ENCODE measurements around the gene RAB8B. TPM values are rescaled to one million over a fixed set of nuclear protein-coding genes. Genes with fewer than 3 reads are reported as not detected.
A peak's percentile ranks its signal among the peaks of the same experiment; 100 is the strongest.

RAB8B gene
- total and polyA plus RNA-seq, 9 of the 15 experiments (the other 6 are each of a cell fraction or from before 2014, with no cell fraction given): 7.8 to 32.1 (median 24.2) TPM

GRCh38 chr15:63212050-63213004 is 22.9 kb downstream of the RAB8B start (continued):
- TF ChIP-seq ZNF507 (tag; conservative IDR thresholded peaks at IDR 0.05) (no peak), NUFIP1 (IDR thresholded peaks at IDR 0.05; ENCODE audit: partially characterized antibody) (no peak), ZNF318 (IDR thresholded peaks at IDR 0.05; ENCODE audit: borderline replicate concordance in 1 of 2, low read depth in 1 of 2) (no peak), ZNF143 (CRISPR knock-in tag; IDR thresholded peaks at IDR 0.05) (no peak), PTTG1 (tag; IDR thresholded peaks at IDR 0.05; ENCODE audit: low read depth) (no peak), ZNF217 (CRISPR knock-in tag; IDR thresholded peaks at IDR 0.05) (no peak), NR2C2 (CRISPR knock-in tag; IDR thresholded peaks at IDR 0.05) (no peak), NR2C2 (tag; IDR thresholded peaks at IDR 0.05) (peak; percentile 81), PRDM10 (IDR thresholded peaks at IDR 0.05; ENCODE audit: partially characterized antibody) (no peak), MAFK (IDR thresholded peaks at IDR 0.05; ENCODE audit: low read length) (no peak), SP2 (IDR thresholded peaks at IDR 0.05; ENCODE audit: extremely low read depth, low read depth, low read length, poor library complexity, severe bottlenecking) (no peak)
